Endothelial cell (in vitro differentiated cells): ENCODE data around the gene TCF15. TPM values are rescaled to one million over a fixed set of nuclear protein-coding genes. Genes with fewer than 3 reads are reported as not detected.

Experiments used
- DNase-seq: peaks from one replicate; pipeline ENCODE4 v3.0.0; 2021; ENCODE audit warnings: low spot score
- H3K27ac Mint-ChIP-seq: one replicate; pipeline ENCODE4 v1.8.0; 2021; ENCODE audit warnings: mixed read lengths, inconsistent platforms; ENCODE audit not compliant: unreplicated experiment
- H3K27me3 Mint-ChIP-seq: one replicate; pipeline ENCODE4 v1.8.0; 2021; ENCODE audit warnings: mild to moderate bottlenecking, moderate library complexity, mixed read lengths, inconsistent platforms; ENCODE audit not compliant: unreplicated experiment
- H3K36me3 Mint-ChIP-seq: one replicate; pipeline ENCODE4 v1.8.0; 2021; ENCODE audit warnings: mild to moderate bottlenecking, low read depth, mixed read lengths, inconsistent platforms; ENCODE audit not compliant: unreplicated experiment
- H3K4me1 Mint-ChIP-seq: one replicate; pipeline ENCODE4 v1.8.0; 2021; ENCODE audit warnings: mild to moderate bottlenecking, mixed read lengths, inconsistent platforms; ENCODE audit not compliant: unreplicated experiment
- H3K4me3 Mint-ChIP-seq: one replicate; pipeline ENCODE4 v1.8.0; 2021; ENCODE audit warnings: mild to moderate bottlenecking, mixed read lengths, inconsistent platforms; ENCODE audit not compliant: unreplicated experiment
- H3K9me3 Mint-ChIP-seq: one replicate; pipeline ENCODE4 v1.8.0; 2021; ENCODE audit warnings: mixed read lengths, inconsistent platforms; ENCODE audit not compliant: unreplicated experiment
- CTCF ChIP-seq: fragments of 200-600 bp; sonication (generic); IDR thresholded peaks from one replicate; pipeline ENCODE4 v1.5.0; 2021; ENCODE audit warnings: antibody characterized with exemption; ENCODE audit not compliant: unreplicated experiment
- total RNA-seq: library from RNA; stranded (reverse); fragmentation: NEBNext Ultra II Directional; extraction: Animal tissue kit (Norgen Biotek cat#: 25700); gene quantifications from one replicate; pipeline ENCODE4 v1.2.1, GENCODE V29; 2021; ENCODE audit not compliant: unreplicated experiment

Gene TCF15
- total RNA-seq, 1 donor from 2014 or later: 6.6 TPM

DNA sequence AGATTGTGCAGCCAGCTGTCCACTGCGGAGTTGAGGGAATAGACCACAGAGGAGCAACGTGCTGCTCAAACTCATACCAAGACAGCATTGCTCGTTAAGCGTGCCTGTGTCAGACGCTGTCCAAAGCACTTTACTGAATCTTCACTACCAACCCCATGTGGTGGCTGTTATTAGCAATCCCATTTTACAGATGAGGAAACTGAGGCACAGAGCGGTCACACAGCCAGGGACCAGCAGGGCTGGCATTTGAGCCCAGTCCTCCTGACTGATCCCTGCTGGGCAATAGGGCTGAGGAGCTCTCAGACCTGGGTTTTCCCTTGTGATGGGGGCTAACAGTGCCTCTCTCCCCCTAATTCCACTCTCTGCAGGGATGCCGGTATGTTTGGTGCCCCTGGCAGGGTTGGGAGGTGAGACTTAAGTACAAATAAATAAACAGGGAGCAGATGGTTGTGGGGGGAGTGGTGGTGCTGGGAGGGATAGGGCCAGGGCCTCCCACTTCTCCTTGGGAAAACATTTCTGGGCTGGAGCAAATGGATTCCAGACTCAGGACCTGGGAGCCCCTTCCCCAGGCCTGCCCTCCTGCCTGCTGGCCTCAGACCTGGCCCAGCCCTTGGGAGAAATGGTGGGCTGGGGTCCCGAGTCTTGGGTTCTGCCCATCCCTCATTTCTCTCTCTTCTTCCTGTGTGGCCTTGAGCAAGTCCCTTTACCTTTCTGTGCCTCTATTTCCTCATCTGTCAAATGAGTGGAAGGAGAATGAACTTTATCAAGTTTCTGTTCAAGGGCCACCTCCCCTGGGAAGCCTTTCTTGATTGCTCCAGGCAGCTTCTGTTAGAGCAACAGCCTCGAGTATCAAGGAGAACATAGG is 25.2 kb upstream of the TCF15 start:
- no peaks in the 10 kb centered on the region for H3K9me3 Mint-ChIP-seq
- H3K4me3 Mint-ChIP-seq: no peak overlapping the region
- TF ChIP-seq CTCF: no peak
- H3K36me3 Mint-ChIP-seq: no peaks in the 10 kb centered on the region
- no peak overlapping the region for H3K27ac Mint-ChIP-seq
- peaks cover 4% of the 10 kb centered on the region for H3K27me3 Mint-ChIP-seq
- no peak for DNase-seq
- no peaks in the 10 kb centered on the region for H3K4me1 Mint-ChIP-seq

GRCh38 chr20:634148-634925 is 24.2 kb upstream of the TCF15 start:
- Mint-ChIP-seq H3K9me3 (no peaks in the 10 kb centered on the region), H3K36me3 (no peaks in the 10 kb centered on the region), H3K4me1 (no peaks in the 10 kb centered on the region), H3K27ac (no peak overlapping the region), H3K27me3 (peaks cover 2% of the 10 kb centered on the region), H3K4me3 (no peak overlapping the region)
- DNase-seq: no peak
- TF ChIP-seq CTCF: no peak

GRCh38 chr20:631101-631500 is 21.0 kb upstream of the TCF15 start:
- peaks cover 2% of the 10 kb centered on the region for H3K27me3 Mint-ChIP-seq

DNA sequence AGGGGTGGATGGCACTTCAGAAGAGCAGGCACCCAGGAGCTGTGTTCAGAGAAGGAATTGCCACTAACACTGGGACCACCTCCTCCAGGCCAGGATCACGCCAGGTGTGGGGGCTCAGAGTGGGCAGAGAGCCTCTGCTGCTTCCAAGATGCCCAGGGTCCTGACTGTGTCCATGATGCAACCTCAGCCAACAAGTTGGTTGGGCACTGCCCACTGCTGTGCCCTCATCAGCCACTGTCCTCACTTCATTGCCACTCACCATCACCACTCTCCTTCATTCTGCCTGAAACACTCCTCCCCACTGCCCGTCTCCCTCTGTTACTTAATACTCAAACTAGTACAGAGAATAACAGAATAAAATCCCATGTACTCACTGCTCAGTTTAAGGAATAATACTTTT is 16.5 kb upstream of the TCF15 start:
- no peaks in the 10 kb centered on the region for H3K9me3 Mint-ChIP-seq
- TF ChIP-seq CTCF: no peak
- peaks cover 5% of the 10 kb centered on the region for H3K27me3 Mint-ChIP-seq
- no peak overlapping the region for H3K4me3 Mint-ChIP-seq
- H3K4me1 Mint-ChIP-seq: peaks cover 23% of the 10 kb centered on the region
- H3K27ac Mint-ChIP-seq: no peak overlapping the region
- no peaks in the 10 kb centered on the region for H3K36me3 Mint-ChIP-seq
- DNase-seq: no peak

More at GRCh38 chr20:631101-631500, 21.0 kb upstream of the TCF15 start:
- TF ChIP-seq CTCF: no peak
- H3K4me1 Mint-ChIP-seq: no peaks in the 10 kb centered on the region
- no peak overlapping the region for H3K27ac Mint-ChIP-seq
- H3K4me3 Mint-ChIP-seq: no peak overlapping the region
- no peaks in the 10 kb centered on the region for H3K36me3 Mint-ChIP-seq
- DNase-seq: no peak
- no peaks in the 10 kb centered on the region for H3K9me3 Mint-ChIP-seq
